K562 treated with DMSO at 1 percent for 4 hours (cell line): Measurements from ENCODE around the gene LAMC2. TPM values are rescaled to one million over a fixed set of nuclear protein-coding genes. Genes with fewer than 3 reads are reported as not detected.

Source experiments
- total RNA-seq: library from RNA; unstranded; fragments of 300-600 nt; gene quantifications from 2 replicates; pipeline ENCODE4 v1.2.3, GENCODE V29; 2022; ENCODE audit not compliant: insufficient read depth

The LAMC2 gene
- not detected in 2 replicates for total RNA-seq

GRCh38 chr1:183185941-183186490 lies at the start of gene LAMC2:
Gene LAMC2 (plus strand): TSS chr1:183186264. CDS start chr1:183186353, 89 bp downstream.

Other genes starting within 250 kb of the LAMC2 start
- not detected in 2 replicates for gene SHCBP1L, start 233.1 kb upstream of the LAMC2 start, total RNA-seq
- 0.11 TPM in 1 of 2 replicates, not detected in the other for gene LAMC1, start 162.8 kb upstream of the LAMC2 start, total RNA-seq
- gene NMNAT2, start 232.1 kb downstream of the LAMC2 start, total RNA-seq: not detected in 2 replicates